ENCODE data around the gene VAC14.

VAC14 gene

DNA sequence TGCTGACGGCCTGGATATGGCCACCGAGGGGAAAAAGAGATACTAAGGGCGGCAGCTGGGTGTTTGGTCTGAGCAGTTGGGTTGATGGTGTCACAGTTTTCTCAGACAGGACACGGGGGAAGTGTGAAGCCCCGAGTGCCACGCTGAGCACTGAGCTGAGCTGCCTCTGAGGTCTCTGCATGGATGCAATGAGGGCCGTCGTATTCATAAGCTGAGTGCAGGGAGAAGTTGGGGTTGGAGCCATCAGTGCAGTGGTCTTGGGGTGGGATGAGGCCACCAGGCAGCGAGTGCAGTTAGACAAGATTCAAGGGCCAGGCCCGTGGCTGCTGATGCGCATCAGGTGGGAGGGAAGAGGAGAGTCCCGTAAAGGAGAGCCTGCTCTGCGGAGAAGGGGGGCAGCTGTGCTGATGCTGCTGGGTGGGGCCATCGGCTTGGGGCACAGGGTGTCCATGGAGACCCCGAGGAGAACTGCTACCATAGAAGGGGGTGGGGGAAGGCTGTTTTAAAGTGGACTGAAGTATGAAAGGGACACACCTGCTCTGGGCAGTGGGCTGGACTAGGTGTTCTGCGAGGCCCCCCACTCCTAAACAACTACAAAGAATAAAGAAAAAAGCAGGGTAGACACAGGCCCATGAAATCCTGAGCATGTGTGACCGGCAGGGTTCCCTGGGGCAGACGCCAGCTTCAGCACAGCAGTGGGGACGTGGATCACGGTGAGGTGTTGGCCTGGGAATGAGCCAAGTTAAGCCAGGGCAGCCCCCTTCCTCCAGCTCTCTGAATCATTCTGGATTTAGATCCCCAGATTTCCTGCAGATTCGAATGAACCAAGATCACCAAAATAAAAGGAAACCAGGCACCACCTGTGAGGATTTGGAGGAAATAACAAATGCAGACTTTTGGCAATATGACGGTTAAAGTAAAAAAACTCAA lies 134.9 kb downstream of the VAC14 start:
- peaks cover 68% of the 10 kb centered on the region for H3K36me3 ChIP-seq
- no peak for DNase-seq

DNA sequence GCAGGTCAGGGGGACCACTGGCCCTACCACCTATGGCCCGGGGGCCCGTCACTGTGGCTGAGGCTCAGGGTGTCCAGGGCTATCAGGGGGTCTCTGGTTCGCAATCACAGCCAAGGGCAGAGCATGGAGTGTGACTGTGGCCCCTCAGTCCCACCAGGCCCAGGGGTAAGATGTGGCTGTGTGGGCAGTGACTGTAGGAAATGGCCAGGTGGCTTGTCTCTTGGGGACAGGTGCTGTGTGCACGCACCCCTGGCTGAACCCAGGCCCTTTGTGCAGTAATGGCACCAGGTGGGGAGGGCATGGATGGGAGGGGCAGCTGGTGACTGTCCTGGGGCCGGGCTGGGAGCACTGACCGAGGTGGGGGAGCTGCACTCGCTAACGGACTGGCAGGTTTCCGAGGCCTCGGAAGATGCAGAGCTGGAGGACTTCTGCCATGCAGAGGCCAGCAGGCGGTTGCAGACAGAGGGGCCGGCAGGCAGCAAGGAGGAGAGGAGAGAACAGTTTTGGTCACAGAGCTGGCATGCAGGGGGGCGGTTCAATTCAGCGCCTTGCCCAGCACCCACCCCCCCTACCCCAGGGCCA lies 135.8 kb downstream of the VAC14 start:
- TF ChIP-seq, protein P1, sequence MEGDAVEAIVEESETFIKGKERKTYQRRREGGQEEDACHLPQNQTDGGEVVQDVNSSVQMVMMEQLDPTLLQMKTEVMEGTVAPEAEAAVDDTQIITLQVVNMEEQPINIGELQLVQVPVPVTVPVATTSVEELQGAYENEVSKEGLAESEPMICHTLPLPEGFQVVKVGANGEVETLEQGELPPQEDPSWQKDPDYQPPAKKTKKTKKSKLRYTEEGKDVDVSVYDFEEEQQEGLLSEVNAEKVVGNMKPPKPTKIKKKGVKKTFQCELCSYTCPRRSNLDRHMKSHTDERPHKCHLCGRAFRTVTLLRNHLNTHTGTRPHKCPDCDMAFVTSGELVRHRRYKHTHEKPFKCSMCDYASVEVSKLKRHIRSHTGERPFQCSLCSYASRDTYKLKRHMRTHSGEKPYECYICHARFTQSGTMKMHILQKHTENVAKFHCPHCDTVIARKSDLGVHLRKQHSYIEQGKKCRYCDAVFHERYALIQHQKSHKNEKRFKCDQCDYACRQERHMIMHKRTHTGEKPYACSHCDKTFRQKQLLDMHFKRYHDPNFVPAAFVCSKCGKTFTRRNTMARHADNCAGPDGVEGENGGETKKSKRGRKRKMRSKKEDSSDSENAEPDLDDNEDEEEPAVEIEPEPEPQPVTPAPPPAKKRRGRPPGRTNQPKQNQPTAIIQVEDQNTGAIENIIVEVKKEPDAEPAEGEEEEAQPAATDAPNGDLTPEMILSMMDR (IDR thresholded peaks at IDR 0.05; ENCODE audit: low read depth, low read length) = no peak
- H3K4me1 ChIP-seq = no peaks in the 10 kb centered on the region
- H3K9me3 ChIP-seq = no peaks in the 10 kb centered on the region
- no peak overlapping the region for H3K4me3 ChIP-seq (ENCODE audit: low read depth, low read length)
- peaks cover 59% of the 10 kb centered on the region for H3K36me3 ChIP-seq
- H3K27me3 ChIP-seq = no peaks in the 10 kb centered on the region
- DNase-seq = no peak

More for the DNA sequence above, 134.9 kb downstream of the VAC14 start:
- Histone ChIP-seq H3K9me3 (no peaks in the 10 kb centered on the region), H3K4me1 (no peaks in the 10 kb centered on the region), H3K27me3 (no peaks in the 10 kb centered on the region), H3K4me3 (ENCODE audit: low read depth, low read length) (no peak overlapping the region)
- TF ChIP-seq, protein P1 (IDR thresholded peaks at IDR 0.05; ENCODE audit: low read depth, low read length) = no peak

DNA sequence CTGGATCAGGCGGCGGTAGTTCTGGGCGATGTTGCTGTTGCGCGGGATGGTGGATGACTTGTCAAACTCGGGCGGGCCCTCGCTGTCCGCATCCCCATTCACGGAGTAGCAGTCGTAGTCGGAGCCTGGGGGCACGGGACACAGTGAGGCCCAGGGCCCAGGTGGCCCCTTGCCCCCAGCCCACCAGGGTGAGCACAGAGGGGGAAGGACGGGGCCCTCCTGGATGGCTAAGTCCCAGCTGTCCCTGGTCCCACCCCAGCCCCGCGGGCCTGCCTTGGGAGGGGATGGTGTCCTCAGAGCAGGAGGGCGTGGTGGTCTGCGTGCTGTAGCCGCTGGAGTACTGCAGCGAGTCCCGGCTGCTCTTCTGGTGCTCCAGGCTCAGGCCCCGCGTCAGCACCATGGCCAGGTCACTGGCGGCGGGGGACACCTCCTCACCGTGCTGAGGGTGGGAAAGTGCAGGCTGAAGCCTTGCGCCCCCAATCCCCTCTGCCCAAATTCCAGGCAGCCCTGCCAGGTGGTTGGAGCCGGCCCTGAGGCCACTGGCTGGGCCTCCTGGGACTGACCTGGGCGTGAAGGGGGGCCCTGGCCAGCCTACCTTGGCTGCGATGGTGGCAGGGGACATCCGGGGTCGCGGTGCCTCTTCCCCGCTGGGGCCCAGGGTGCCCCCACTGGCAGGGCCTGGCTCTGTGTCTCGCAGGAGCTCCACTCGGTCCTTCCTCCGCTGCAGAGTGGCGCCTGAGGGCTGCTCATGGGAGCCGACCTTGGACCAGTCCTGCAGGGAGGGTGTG lies 136.4 kb downstream of the VAC14 start:
- no peaks in the 10 kb centered on the region for H3K27me3 ChIP-seq
- peaks cover 52% of the 10 kb centered on the region for H3K36me3 ChIP-seq
- H3K4me1 ChIP-seq = no peaks in the 10 kb centered on the region
- DNase-seq = no peak
- TF ChIP-seq, protein P1 (IDR thresholded peaks at IDR 0.05; ENCODE audit: low read depth, low read length) = no peak
- no peaks in the 10 kb centered on the region for H3K9me3 ChIP-seq
- H3K4me3 ChIP-seq (ENCODE audit: low read depth, low read length) = no peak overlapping the region

DNA sequence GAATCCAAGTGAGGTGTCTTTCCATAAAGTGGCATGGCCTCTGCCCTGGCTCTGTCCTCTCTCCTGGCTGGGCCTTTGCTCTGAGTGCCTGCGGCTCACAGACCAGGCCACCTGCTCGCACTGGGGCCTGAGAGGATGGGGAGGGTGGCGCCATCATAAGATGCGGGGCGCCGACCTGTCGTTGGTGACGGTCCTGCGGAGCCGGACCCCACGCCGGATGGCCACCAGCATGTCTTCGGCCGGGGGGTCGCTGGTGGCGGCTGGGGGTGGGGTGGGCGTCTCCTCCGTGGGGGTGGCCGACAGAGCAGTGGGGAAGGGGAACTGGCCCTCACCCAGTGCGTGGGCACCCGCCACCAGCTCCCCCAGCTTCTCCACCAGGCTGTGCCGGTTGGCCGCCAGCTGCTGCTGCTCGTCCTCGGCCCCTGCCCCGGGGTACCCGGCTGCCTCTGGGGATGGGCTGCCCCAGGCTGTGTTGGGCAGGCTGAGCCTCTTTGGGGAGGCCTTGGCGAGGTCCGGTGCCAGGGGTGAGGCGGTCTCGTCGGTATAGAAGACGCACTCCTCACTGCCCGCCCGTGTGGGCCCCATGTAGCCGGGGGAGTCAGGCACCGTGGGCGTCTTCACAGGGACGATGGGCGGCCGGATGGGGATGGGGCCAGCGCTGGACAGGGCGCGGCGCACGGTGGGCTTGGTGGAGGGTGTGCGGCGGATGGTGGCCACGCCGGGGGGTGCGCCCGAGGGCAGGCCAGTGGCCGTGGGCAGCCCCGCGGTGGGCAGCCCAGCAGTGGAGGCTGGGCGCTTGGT lies 137.2 kb downstream of the VAC14 start:
- Histone ChIP-seq H3K4me3 (ENCODE audit: low read depth, low read length) (no peak overlapping the region), H3K36me3 (peaks cover 44% of the 10 kb centered on the region), H3K9me3 (no peaks in the 10 kb centered on the region), H3K27me3 (no peaks in the 10 kb centered on the region), H3K4me1 (no peaks in the 10 kb centered on the region)
- DNase-seq = peak; percentile 15
- TF ChIP-seq, protein P1 (IDR thresholded peaks at IDR 0.05; ENCODE audit: low read depth, low read length) = no peak

DNA sequence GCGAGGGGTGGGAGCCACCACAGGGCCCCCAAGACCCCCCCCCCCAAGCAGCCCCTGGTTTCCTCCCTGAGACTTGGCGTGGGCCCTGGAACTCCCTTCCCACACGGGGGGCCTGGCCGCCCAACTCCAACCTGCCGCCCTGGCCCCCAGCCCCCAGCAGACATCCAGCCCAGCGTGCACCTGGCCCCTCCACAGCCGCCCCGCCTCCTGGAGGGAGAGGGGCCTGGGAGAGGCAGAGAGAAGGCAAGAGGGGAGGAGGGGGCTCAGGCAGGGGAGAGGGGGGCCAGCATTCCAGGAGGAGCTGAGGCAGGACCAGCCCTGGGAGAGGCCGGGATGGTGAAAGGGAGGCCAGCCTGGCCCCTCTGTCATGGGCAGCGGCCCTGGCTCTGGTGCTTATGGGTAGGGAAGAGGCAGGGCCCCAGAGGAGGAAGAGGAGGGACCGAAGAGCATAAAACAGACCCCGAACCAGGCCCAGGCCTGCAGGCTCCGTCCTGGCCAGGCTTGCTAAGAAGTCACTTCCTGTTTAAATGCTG lies 137.9 kb downstream of the VAC14 start:
- H3K36me3 ChIP-seq = peaks cover 37% of the 10 kb centered on the region
- DNase-seq = peak; percentile 23
- TF ChIP-seq, protein P1 (IDR thresholded peaks at IDR 0.05; ENCODE audit: low read depth, low read length) = no peak

More for the DNA sequence above, 137.9 kb downstream of the VAC14 start:
- Histone ChIP-seq H3K4me1 (no peaks in the 10 kb centered on the region), H3K4me3 (ENCODE audit: low read depth, low read length) (no peak overlapping the region), H3K9me3 (no peaks in the 10 kb centered on the region), H3K27me3 (no peaks in the 10 kb centered on the region)

Measured in BE2C (cell line).